IMR-90 (cell line): ENCODE results near the gene ORAI1. TPM values are rescaled to one million over a fixed set of nuclear protein-coding genes. Genes with fewer than 3 reads are reported as not detected.
"Not testable (repeated sequence)": the region's sequence is repeated elsewhere in the genome, so short reads cannot be mapped to it uniquely, and the experiment has no call there.

Experiments used
- ATAC-seq: fragments of 200-7000 bp; cut with Tn5 transposase; 2 replicates; pipeline ENCODE4 v1.9.1; 2020; ENCODE audit warnings: low read depth, mild to moderate bottlenecking, moderate library complexity
- BruUV-seq: library from RNA; stranded (reverse); fragments of 400-500 nt; replicated peaks from 2 replicates; lab custom pipeline; 2021; lab: Mats Ljungman, UMichigan
- CTCF ChIA-PET: fragments of 300-600 bp; formaldehyde crosslinking; extraction: SDS; loops from one replicate; lab custom pipeline; 2021; ENCODE audit warnings: antibody characterized with exemption; lab: Yijun Ruan, JAX
- POLR2A ChIA-PET: fragments of 300-600 bp; sonication (Branson Sonifier 250); formaldehyde crosslinking; loops from one replicate; lab custom pipeline; 2022; ENCODE audit warnings: antibody characterized with exemption; ENCODE audit not compliant: unreplicated experiment; lab: Charles Lee
- DNase-seq: peaks from one replicate; pipeline ENCODE4 v3.0.0; 2013
- H2AFZ ChIP-seq: replicated peaks from 2 replicates; pipeline ENCODE3; 2013; ENCODE audit warnings: low read length, mild to moderate bottlenecking; ENCODE audit not compliant: poor library complexity
- H2AK5ac ChIP-seq: 2 replicates; pipeline ENCODE4 v1.6.1; 2013; ENCODE audit warnings: low read depth, low read length, inconsistent platforms
- H2AK9ac ChIP-seq: replicated peaks from 2 replicates; pipeline ENCODE3; 2013; ENCODE audit warnings: mild to moderate bottlenecking, low read depth, low read length, moderate library complexity; ENCODE audit not compliant: poor library complexity
- H2BK120ac ChIP-seq: 2 replicates; pipeline ENCODE4 v1.6.1; 2013; ENCODE audit warnings: low read depth, low read length, inconsistent platforms
- H2BK15ac ChIP-seq: 3 replicates; pipeline ENCODE4 v1.6.1; 2013; ENCODE audit warnings: low read depth, low read length, inconsistent platforms
- H2BK20ac ChIP-seq: 2 replicates; pipeline ENCODE4 v1.6.1; 2013; ENCODE audit warnings: low read depth, mild to moderate bottlenecking, inconsistent platforms, low read length, moderate library complexity
- H2BK5ac ChIP-seq: 2 replicates; pipeline ENCODE4 v1.6.1; 2013; ENCODE audit warnings: mild to moderate bottlenecking, low read depth, low read length, inconsistent platforms; ENCODE audit not compliant: poor library complexity, severe bottlenecking
- H3K14ac ChIP-seq: replicated peaks from 2 replicates; pipeline ENCODE4 v1.6.1; 2013; ENCODE audit warnings: low read depth, low read length, inconsistent platforms
- H3K18ac ChIP-seq: 2 replicates; pipeline ENCODE4 v1.6.1; 2013; ENCODE audit warnings: low read depth, low read length, control low read depth
- H3K23ac ChIP-seq: 2 replicates; pipeline ENCODE4 v1.6.1; 2013; ENCODE audit warnings: low read depth, low read length, inconsistent platforms
- H3K27ac ChIP-seq: 2 replicates; pipeline ENCODE4 v1.5.1; 2013; ENCODE audit warnings: mild to moderate bottlenecking, control low read depth, low read length; ENCODE audit not compliant: insufficient read depth
- H3K27me3 ChIP-seq: 2 replicates; pipeline ENCODE4 v1.6.1; 2013; ENCODE audit warnings: low read length; ENCODE audit not compliant: control insufficient read depth, insufficient read depth
- H3K36me3 ChIP-seq: 2 replicates; pipeline ENCODE4 v1.6.1; 2013; ENCODE audit warnings: low read length, mixed read lengths; ENCODE audit not compliant: control insufficient read depth, insufficient read depth
- H3K4ac ChIP-seq: 2 replicates; pipeline ENCODE4 v1.6.1; 2013; ENCODE audit warnings: low read depth, low read length, inconsistent platforms
- H3K4me1 ChIP-seq: 2 replicates; pipeline ENCODE4 v1.6.1; 2013; ENCODE audit warnings: low read length, mixed read lengths; ENCODE audit not compliant: control insufficient read depth, insufficient read depth
- H3K4me2 ChIP-seq: 2 replicates; pipeline ENCODE4 v1.6.1; 2013; ENCODE audit warnings: low read depth, mild to moderate bottlenecking, control low read depth, low read length, moderate library complexity
- H3K4me3 ChIP-seq: 2 replicates; pipeline ENCODE4 v1.5.1; 2013; ENCODE audit warnings: low read depth, mild to moderate bottlenecking, control low read depth, low read length, moderate library complexity; ENCODE audit not compliant: insufficient read depth
- H3K56ac ChIP-seq: 2 replicates; pipeline ENCODE4 v1.6.1; 2013; ENCODE audit warnings: low read length, inconsistent platforms; ENCODE audit not compliant: insufficient read depth; ENCODE audit errors: extremely low read depth
- H3K79me1 ChIP-seq, 2 experiments: 2 replicates each; pipeline ENCODE4 v1.6.1; 2013; ENCODE audit warnings: low read length in 2 of 2, inconsistent platforms in 1 of 2, low read depth in 1 of 2
- H3K9ac ChIP-seq: 2 replicates; pipeline ENCODE4 v1.6.1; 2013; ENCODE audit warnings: low read depth, low read length, control low read depth
- H3K9me1 ChIP-seq: 2 replicates; pipeline ENCODE4 v1.6.1; 2013; ENCODE audit warnings: low read length, inconsistent platforms; ENCODE audit not compliant: insufficient read depth
- H3K9me3 ChIP-seq: 2 replicates; pipeline ENCODE4 v1.6.1; 2013; ENCODE audit warnings: low read length; ENCODE audit not compliant: control insufficient read depth, insufficient read depth
- H4K20me1 ChIP-seq: 2 replicates; pipeline ENCODE4 v1.6.1; 2013; ENCODE audit warnings: low read length, inconsistent platforms; ENCODE audit not compliant: insufficient read depth
- H4K5ac ChIP-seq: 2 replicates; pipeline ENCODE4 v1.6.1; 2013; ENCODE audit warnings: mild to moderate bottlenecking, low read depth, low read length, control low read depth
- H4K8ac ChIP-seq, 2 experiments: 2 replicates each; pipeline ENCODE4 v1.6.1; 2013; ENCODE audit warnings: low read depth in 2 of 2, low read length in 2 of 2, control low read depth in 1 of 2, inconsistent platforms in 1 of 2
- H4K91ac ChIP-seq: 2 replicates; pipeline ENCODE4 v1.6.1; 2013; ENCODE audit warnings: low read depth, low read length, inconsistent platforms; ENCODE audit not compliant: insufficient read depth
- WGBS, 2 experiments: methylation state at CpG; one replicate each; pipeline versions ENCODE4 v1.1.5 to v1.1.7; 2013; ENCODE audit warnings: missing lambda C conversion rate in 2 of 2; ENCODE audit not compliant: insufficient read length in 1 of 2; ENCODE audit errors: extremely low coverage in 2 of 2; 5-methylcytosine and 5-hydroxymethylcytosine counted together
- dilution Hi-C: fragments of 300-500 bp; cut with HindIII; formaldehyde crosslinking; loops from one replicate; pipeline ENCODE4 v1.14.3; 2018; ENCODE audit warnings: low sequenced_read_pairs; ENCODE audit not compliant: unreplicated experiment
- in situ Hi-C: fragments of 300-500 bp; cut with MboI; formaldehyde crosslinking; loops from 3 replicates; pipeline ENCODE4 v1.14.3; 2019; ENCODE audit warnings: low sequenced_read_pairs, inconsistent platforms, mixed read lengths
- intact Hi-C: fragments of 100-400 bp; cut with micrococcal nuclease; formaldehyde crosslinking; loops from 2 replicates; pipeline ENCODE4 v1.10.0; 2022
- polyA plus RNA-seq, 3 experiments: library from polyadenylated mRNA; depleted of rRNA; stranded (reverse); fragments of >200 nt; gene quantifications; 2 replicates each; pipeline ENCODE4 v1.2.3, GENCODE V29; 2012; ENCODE audit warnings: low replicate concordance in 1 of 3
- total RNA-seq: library from RNA; depleted of rRNA; stranded (reverse); fragments of >200 nt; gene quantifications from 2 replicates; pipeline ENCODE4 v1.2.3, GENCODE V29; 2012

ORAI1 gene
- total and polyA plus RNA-seq, 2 of the 4 experiments (the other 2 are of a cell fraction), result 3.9 to 22.7 TPM

DNA sequence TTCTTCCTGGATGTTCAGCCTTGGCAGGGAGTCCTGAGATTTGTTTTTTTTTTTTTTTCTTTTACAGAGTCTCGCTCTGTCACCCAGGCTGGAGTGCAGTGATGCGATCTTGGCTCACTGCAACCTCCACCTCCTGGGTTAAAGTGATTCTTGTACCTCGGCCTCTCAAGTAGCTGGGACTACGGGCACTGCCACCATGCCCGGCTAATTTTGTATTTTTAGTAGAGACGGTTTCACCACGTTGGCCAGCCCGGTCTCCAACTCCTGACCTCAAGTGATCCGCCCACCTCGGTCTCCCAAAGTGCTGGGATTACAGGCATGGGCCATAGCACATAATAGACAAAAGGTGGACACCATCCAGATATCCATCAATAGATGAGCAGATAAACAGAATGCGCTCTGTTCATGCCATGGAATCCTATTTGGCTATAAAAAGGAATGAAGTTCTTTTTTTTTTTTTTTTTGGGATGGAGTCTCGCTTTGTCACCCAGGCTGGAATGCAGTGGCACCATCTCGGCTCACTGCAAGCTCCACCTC lies 53.4 kb downstream of the ORAI1 start:
- H4K91ac ChIP-seq, POLR2A ChIA-PET, H3K4ac ChIP-seq, in situ Hi-C loops, H3K9ac ChIP-seq, ATAC-seq, BruUV-seq, H2BK15ac ChIP-seq, H3K4me2 ChIP-seq, dilution Hi-C loops, H3K4me3 ChIP-seq, H2BK120ac ChIP-seq, H3K23ac ChIP-seq, H3K18ac ChIP-seq, DNase-seq, H2BK20ac ChIP-seq, H3K9me1 ChIP-seq, H3K4me1 ChIP-seq, H2AK5ac ChIP-seq, H4K20me1 ChIP-seq, H4K8ac ChIP-seq, H3K36me3 ChIP-seq, H3K27ac ChIP-seq, H2BK5ac ChIP-seq, H4K5ac ChIP-seq, H3K79me1 ChIP-seq, H3K9me3 ChIP-seq, H3K14ac ChIP-seq, H2AK9ac ChIP-seq, H3K56ac ChIP-seq, H2AFZ ChIP-seq, H3K27me3 ChIP-seq: not testable (repeated sequence)
- CTCF ChIA-PET, result interaction anchor here (1.7 kb wide), 1 partner anchor 127 kb away, joined by 6 read pairs; no protein-coding TSS in a partner anchor
- WGBS, 2 experiments, result 80% methylated on average over 5 of the region's 13 CpGs; no CpG with 5 or more reads in 1 of the 2 experiments
- intact Hi-C loops, result loop anchor here (5.0 kb wide), 1 partner anchor 617 kb away; no protein-coding TSS in a partner anchor
